Panc1 (cell line): ENCODE results near the gene PPM1L. TPM values are rescaled to one million over a fixed set of nuclear protein-coding genes. Genes with fewer than 3 reads are reported as not detected.

ENCODE experiments used
- ATAC-seq: fragments of 200-7000 bp; cut with Tn5 transposase; 2 replicates; pipeline ENCODE4 v1.9.1; 2020; ENCODE audit warnings: mild to moderate bottlenecking, moderate library complexity
- BruUV-seq: library from RNA; stranded (reverse); fragments of 400-500 nt; replicated peaks from 2 replicates; lab custom pipeline; 2021; lab: Mats Ljungman, UMichigan
- CTCF ChIA-PET: fragments of 300-600 bp; sonication (Branson Sonifier 250); formaldehyde crosslinking; loops from one replicate; lab custom pipeline; 2022; ENCODE audit warnings: antibody characterized with exemption; lab: Charles Lee
- POLR2A ChIA-PET: fragments of 300-600 bp; sonication (Branson Sonifier 250); formaldehyde crosslinking; loops from one replicate; lab custom pipeline; 2022; ENCODE audit warnings: antibody characterized with exemption; lab: Charles Lee
- DNase-seq: peaks from one replicate; pipeline ENCODE4 v3.0.0-alpha.2; 2010; ENCODE audit warnings: low read depth, low spot score
- H3K27ac ChIP-seq: 2 replicates; pipeline ENCODE4 v1.5.1; 2011; ENCODE audit warnings: mild to moderate bottlenecking, low read length, inconsistent platforms
- H3K27me3 ChIP-seq: fragments of 200-500 bp; sonication (Bioruptor generic); 2 replicates; pipeline ENCODE4 v1.6.0; 2014; ENCODE audit warnings: low read length, inconsistent platforms; ENCODE audit not compliant: control insufficient read depth, insufficient read depth
- H3K36me3 ChIP-seq: fragments of 200-500 bp; sonication (Bioruptor generic); 2 replicates; pipeline ENCODE4 v1.5.1; 2014; ENCODE audit warnings: inconsistent platforms, mild to moderate bottlenecking, low read length, moderate library complexity; ENCODE audit not compliant: control insufficient read depth, insufficient read depth
- H3K4me1 ChIP-seq: 2 replicates; pipeline ENCODE4 v1.5.1; 2011; ENCODE audit warnings: inconsistent platforms, mild to moderate bottlenecking, low read length, moderate library complexity; ENCODE audit not compliant: control insufficient read depth, insufficient read depth
- H3K4me3 ChIP-seq, 2 experiments: 2 replicates each; pipeline ENCODE4 v1.5.1; 2011 to 2012; ENCODE audit warnings: low read depth in 2 of 2, low read length in 2 of 2, mild to moderate bottlenecking in 2 of 2, inconsistent platforms in 1 of 2, moderate library complexity in 1 of 2
- H3K9me3 ChIP-seq: fragments of 200-500 bp; sonication (Bioruptor generic); 2 replicates; pipeline ENCODE4 v1.5.1; 2014; ENCODE audit warnings: low read depth, mild to moderate bottlenecking, inconsistent platforms, low read length, moderate library complexity; ENCODE audit not compliant: control insufficient read depth, insufficient read depth
- CTCF ChIP-seq: fragments of 450-650 bp; IDR thresholded peaks from 2 replicates; pipeline ENCODE4 v1.5.1; 2017; ENCODE audit warnings: mild to moderate bottlenecking
- POLR2AphosphoS5 ChIP-seq: IDR thresholded peaks from 2 replicates; pipeline ENCODE4 v1.6.1; 2012; ENCODE audit warnings: mild to moderate bottlenecking, low read depth, low read length, moderate library complexity
- REST ChIP-seq, 2 experiments: IDR thresholded peaks; 2 replicates each; pipeline ENCODE4 v1.6.1; 2011 to 2012; ENCODE audit warnings: low read depth in 2 of 2, control low read depth in 1 of 2, low read length in 1 of 2, mild to moderate bottlenecking in 1 of 2, moderate library complexity in 1 of 2; ENCODE audit not compliant: insufficient read depth in 1 of 2
- SIN3A ChIP-seq: IDR thresholded peaks from 2 replicates; pipeline ENCODE4 v1.6.1; 2012; ENCODE audit warnings: low read depth, mild to moderate bottlenecking, low read length, moderate library complexity, borderline replicate concordance; ENCODE audit not compliant: insufficient read depth
- TCF7L2 ChIP-seq: IDR thresholded peaks from 2 replicates; pipeline ENCODE4 v1.6.1; 2011; ENCODE audit warnings: mild to moderate bottlenecking, low read depth, low read length, inconsistent platforms
- in situ Hi-C: cut with HindIII; loops from 2 replicates; pipeline ENCODE4 v1.10.0; 2016; ENCODE audit warnings: low sequenced_read_pairs, low pct_unique_long_range_greater_than_20kb
- intact Hi-C: fragments of 100-400 bp; cut with micrococcal nuclease; formaldehyde crosslinking; loops from one replicate; pipeline ENCODE4 v1.10.0; 2022; ENCODE audit not compliant: unreplicated experiment
- total RNA-seq: library from RNA; stranded (reverse); gene quantifications from one replicate; pipeline ENCODE4 v1.2.1, GENCODE V29; 2021; ENCODE audit not compliant: unreplicated experiment

PPM1L gene
- total RNA-seq, 1 experiment from 2014 or later: 23.8 TPM

- in situ Hi-C loops (no loop called here), intact Hi-C loops (no loop called here)
- ChIA-PET CTCF (no interaction called here), POLR2A (no interaction called here)
- BruUV-seq: no TSS peak
- ATAC-seq (no peak), DNase-seq (no peak)
- H3K4me1 ChIP-seq: no peaks in the 10 kb centered on the region
- TF ChIP-seq POLR2AphosphoS5 (no peak), REST (IDR thresholded peaks at IDR 0.05; ENCODE audit: insufficient read depth in 1 of 2, low read depth in 2 of 2, low read length in 1 of 2) (no peak), SIN3A (no peak), TCF7L2 (no peak), CTCF (no peak)
- no peaks in the 10 kb centered on the region for H3K27me3 ChIP-seq
- H3K36me3 ChIP-seq: no peaks in the 10 kb centered on the region
- H3K9me3 ChIP-seq: no peaks in the 10 kb centered on the region
- H3K4me3 ChIP-seq: no peak overlapping the region
- no peak overlapping the region for H3K27ac ChIP-seq
Measured at GRCh38 chr3:160906646-160907045, 150.6 kb downstream of the PPM1L start.

GRCh38 chr3:160909917-160910316 lies 153.9 kb downstream of the PPM1L start:
- no peaks in the 10 kb centered on the region for H3K4me1 ChIP-seq
- no peaks in the 10 kb centered on the region for H3K9me3 ChIP-seq
- ChIA-PET CTCF (no interaction called here), POLR2A (no interaction called here)
- H3K27me3 ChIP-seq: no peaks in the 10 kb centered on the region
- DNase-seq (no peak), ATAC-seq (no peak)
- TF ChIP-seq TCF7L2 (no peak), SIN3A (no peak), CTCF (no peak), REST (IDR thresholded peaks at IDR 0.05; ENCODE audit: insufficient read depth in 1 of 2, low read depth in 2 of 2, low read length in 1 of 2) (no peak)
- in situ Hi-C loops (no loop called here), intact Hi-C loops (no loop called here)
- H3K36me3 ChIP-seq: no peaks in the 10 kb centered on the region
- no peak overlapping the region for H3K4me3 ChIP-seq
- BruUV-seq: no TSS peak
- no peak overlapping the region for H3K27ac ChIP-seq
